GM19025 (cell line): ENCODE results near the gene NXPE3.
"Not testable (repeated sequence)": the region's sequence is repeated elsewhere in the genome, so short reads cannot be mapped to it uniquely, and the experiment has no call there.

ENCODE experiments used
- ATAC-seq: cut with Tn5 transposase; IDR thresholded peaks from one replicate; pipeline ENCODE4 v1.9.1; 2021; ENCODE audit warnings: mild to moderate bottlenecking, low read depth, moderate library complexity; ENCODE audit not compliant: unreplicated experiment

Gene NXPE3

GRCh38 chr3:101779047-101779821 lies at the start of gene NXPE3:
TSS of gene NXPE3 (plus strand) at chr3:101779211. CDS start at chr3:101785597, 6,386 bp downstream.
- ATAC-seq, result peak; percentile 92

- no peak for ATAC-seq
Measured at GRCh38 chr3:101729586-101729985, 49.4 kb upstream of the NXPE3 start.

- ATAC-seq, result no peak
Measured at GRCh38 chr3:101730839-101731238, 48.2 kb upstream of the NXPE3 start.

- ATAC-seq, result no peak
Measured at GRCh38 chr3:101732240-101732641, 46.8 kb upstream of the NXPE3 start.

DNA sequence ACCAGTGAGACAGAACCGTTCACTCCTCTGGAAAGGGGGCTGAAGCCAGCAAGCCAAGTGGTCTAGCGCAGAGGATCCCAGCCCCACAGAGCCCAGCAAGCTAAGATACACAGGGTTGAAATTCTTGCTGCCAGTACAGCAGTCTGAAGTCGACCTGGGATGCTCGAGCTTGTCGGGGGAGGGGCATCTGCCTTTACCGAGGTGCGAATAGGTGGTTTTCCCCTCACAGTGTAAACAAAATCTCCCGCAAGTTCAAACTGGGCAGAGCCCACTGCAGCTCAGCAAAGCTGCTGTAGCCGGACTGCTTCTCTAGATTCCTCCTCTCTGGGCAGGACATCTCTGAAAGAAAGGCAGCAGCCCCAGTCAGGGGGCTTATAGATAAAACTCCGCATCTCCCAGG lies 43.2 kb upstream of the NXPE3 start:
- ATAC-seq, result no peak

GRCh38 chr3:101741914-101742313 lies 37.1 kb upstream of the NXPE3 start:
- ATAC-seq, result not testable (repeated sequence)

- no peak for ATAC-seq
Measured at GRCh38 chr3:101744811-101745210, 34.2 kb upstream of the NXPE3 start.

DNA sequence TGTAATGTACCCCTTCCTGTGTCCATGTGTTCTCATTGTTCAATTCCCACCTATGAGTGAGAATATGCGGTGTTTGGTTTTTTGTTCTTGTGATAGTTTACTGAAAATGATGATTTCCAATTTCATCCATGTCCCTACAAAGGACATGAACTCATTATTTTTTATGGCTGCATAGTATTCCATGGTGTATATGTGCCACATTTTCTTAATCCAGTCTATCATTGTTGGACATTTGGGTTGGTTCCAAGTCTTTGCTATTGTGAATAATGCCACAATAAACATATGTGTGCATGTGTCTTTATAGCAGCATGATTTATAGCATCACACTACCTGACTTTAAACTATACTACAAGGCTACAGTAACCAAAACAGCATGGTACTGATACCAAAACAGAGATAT lies 33.1 kb upstream of the NXPE3 start:
- not testable (repeated sequence) for ATAC-seq

DNA sequence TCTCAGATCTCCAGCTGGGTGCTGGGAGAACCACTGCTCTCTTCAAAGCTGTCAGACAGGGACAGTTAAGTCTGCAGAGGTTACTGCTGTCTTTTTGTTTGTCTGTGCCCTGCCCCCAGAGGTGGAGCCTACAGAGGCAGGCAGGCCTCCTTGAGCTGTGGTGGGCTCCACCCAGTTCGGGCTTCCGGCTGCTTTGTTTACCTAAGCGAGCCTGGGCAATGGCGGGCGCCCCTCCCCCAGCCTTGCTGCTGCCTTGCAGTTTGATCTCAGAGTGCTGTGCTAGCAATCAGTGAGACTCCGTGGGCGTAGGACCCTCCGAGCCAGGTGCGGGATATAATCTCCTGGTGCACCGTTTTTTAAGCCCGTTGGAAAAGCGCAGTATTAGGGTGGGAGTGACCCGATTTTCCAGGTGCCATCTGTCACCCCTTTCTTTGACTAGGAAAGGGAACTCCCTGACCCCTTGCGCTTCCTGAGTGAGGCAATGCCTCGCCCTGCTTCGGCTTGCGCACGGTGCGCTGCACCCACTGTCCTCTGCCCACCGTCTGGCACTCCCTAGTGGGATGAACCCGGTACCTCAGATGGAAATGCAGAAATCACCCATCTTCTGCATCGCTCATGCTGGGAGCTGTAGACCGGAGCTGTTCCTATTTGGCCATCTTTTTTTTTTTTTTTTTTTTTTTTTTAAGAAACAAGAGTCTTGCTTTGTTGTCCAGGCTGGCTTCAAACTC lies 25.5 kb upstream of the NXPE3 start:
- ATAC-seq, result not testable (repeated sequence)

DNA sequence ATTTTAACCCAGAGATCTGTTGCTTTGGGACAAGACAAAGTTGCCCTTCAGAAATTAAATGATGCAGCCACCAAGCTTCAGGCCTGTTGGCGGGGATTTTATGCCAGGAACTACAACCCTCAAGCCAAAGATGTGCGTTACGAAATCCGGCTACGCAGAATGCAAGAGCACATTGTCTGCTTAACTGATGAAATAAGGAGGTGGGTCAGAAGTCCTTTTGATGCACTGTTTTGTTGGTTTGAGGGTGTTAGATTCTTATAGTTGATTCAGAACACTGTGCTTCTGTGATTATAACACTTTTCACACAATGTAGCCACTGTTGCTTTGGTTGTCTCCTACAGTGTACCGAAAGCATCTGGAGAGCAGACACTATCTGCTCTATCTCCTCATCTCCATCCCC lies 20.8 kb upstream of the NXPE3 start:
- no peak for ATAC-seq

DNA sequence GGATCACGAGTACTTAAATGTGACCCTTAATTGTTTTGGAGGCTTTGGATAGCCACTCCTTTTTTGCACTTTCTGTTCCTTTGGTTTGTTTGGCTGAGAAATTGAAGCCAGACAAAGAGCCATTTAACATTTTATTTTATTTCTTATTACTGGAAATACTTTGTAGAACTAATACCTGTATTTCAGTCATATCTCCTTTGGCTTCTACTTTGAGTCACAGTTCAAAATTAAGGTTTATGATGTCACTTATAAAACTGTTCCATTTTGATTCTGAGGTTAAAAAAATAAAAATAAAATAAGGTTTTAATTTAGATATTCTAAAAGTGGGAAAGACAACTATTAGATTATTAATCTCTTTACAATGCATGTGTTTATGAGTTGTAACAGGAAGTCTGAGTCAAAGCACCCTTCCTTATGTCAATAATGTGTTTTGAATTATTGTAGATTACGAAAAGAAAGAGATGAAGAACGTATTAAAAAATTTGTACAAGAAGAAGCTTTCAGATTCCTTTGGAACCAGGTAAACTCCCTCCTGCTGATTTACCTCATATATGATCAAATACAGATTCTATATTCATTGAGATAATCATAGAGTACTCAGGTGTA lies 16.9 kb upstream of the NXPE3 start:
- ATAC-seq, result no peak

DNA sequence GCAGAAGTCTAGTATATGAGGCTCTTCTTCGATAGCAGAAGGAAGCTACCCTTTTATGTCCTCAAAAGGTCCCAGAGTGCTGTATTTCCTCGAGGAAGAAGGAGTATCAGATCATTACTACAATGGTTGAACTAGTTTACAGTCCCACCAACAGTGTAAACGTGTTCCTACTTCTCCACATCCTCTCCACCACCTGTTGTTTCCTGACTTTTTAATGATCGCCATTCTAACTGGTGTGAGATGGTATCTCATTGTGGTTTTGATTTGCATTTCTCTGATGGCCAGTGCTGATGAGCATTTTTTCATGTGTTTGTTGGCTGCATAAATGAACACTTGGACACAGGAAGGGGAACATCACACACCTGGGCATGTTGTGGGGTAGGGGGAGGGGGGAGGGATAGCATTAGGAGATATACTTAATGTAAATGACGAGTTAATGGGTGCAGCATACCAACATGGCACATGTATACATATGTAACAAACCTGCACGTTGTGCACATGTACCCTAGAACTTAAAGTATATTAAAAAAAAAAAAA lies 1.2 kb upstream of the NXPE3 start:
- not testable (repeated sequence) for ATAC-seq

- no peak for ATAC-seq
Measured at GRCh38 chr3:101778385-101779046, 495 bp upstream of the NXPE3 start.

DNA sequence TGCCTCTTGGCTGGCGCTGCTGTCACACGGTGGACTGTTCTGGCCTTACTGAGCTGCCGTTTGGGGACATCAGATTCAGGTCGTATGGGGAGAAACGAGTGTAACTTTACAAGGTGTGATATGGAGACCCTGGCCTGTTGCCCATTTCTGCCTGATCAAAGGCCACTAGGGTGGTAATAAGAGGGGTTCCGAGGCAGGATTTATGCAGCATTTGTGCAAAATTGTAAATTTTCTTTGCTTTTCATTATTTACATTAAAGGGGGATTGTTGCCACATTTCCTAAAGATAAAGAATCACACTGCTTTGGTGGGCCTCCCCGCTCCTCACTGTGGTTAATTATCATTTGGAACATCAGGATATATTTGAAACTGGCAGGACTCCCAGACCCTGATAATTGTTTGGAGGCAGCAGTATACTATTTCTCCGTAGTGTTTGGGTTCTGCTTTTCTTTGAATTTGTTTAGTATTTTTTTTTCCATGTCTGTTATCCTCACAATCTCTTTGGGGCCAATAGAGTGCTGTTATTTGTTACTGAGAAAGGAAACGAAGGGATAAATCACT lies 891 bp downstream of the NXPE3 start:
- no peak for ATAC-seq

GRCh38 chr3:101780661-101781060 lies 1.6 kb downstream of the NXPE3 start:
- ATAC-seq, result no peak

- no peak for ATAC-seq
Measured at GRCh38 chr3:101781166-101781565, 2.2 kb downstream of the NXPE3 start.

DNA sequence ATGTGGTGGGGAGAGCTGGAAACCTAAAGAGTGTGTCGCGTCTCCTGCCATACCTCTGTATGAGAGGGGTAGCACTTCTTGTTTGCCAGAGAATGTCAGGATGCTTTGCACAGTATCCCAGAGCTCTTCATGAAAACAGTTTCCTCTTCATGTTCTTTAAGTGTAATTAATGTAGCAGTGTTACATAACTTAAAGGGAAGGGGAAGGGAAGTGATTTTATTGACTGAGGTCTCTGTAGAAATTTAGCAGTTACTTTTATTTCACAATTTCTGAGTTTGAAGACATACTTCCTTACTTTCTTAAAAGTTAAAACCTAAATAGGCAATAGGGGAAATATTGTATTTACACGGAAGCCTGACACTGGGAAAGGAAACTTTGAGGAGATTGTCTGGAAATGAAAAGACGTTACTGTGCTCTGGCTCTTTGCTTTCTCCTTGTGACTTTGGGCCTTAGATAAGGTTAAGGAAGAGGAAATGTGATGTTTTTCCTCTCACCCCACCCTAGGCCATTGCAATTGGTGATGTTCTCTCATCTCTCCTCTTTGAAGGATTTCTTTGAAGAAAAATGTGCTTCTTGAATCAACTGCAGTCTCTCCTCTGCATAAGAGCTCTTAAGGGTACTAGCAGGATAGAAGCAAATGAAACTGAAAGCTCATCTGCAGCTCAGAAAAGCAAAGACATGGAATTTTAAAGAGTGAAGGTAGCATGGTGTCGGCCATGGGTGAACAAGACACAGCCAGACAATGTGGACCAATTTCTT lies 6.0 kb downstream of the NXPE3 start:
- no peak for ATAC-seq

GRCh38 chr3:101791778-101792177 lies 12.8 kb downstream of the NXPE3 start:
- peak; percentile 95 for ATAC-seq

DNA sequence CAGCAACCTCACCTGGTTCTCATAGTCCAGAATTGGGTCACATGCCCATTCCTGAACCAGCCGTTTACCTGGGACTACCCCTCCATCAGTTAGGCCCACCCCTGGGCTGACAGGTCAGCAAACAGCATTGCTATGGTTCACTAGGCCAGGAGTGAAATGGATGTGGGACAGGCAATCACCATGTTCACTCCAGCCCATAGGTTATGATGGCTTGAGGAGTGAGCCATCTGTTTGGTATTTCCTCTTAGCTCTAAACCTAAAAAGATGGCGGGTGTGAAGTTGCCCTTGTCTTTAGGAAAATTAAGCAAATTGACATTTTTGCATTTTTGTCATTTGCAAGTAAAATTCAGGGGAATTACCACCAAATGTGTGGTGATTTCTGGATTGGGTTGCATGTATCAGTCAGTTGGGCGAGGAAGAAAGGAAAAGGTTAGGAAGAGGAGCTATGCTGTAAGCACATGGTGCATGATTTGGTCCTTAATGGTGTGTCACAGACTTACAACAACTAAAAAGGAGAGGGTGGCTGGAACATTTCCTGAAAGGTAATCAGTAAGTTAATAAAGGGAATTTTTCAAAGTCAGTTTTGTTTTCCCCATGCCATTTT lies 17.2 kb downstream of the NXPE3 start:
- no peak for ATAC-seq
